Activated CD4-positive, alpha-beta T cell treated with anti-CD3 and anti-CD28 coated beads for 48 hours (primary cell): Measurements from ENCODE around the gene RAB3GAP2.
"Not testable (repeated sequence)": the region's sequence is repeated elsewhere in the genome, so short reads cannot be mapped to it uniquely, and the experiment has no call there.

Experiments
- DNase-seq: peaks from one replicate; pipeline ENCODE4 v3.0.0-alpha.2; 2020

Gene RAB3GAP2

GRCh38 chr1:220189750-220190347 lies 82.4 kb downstream of the RAB3GAP2 start:
- DNase-seq = no peak

- DNase-seq = no peak
Measured at GRCh38 chr1:220188538-220188937, 83.7 kb downstream of the RAB3GAP2 start.

GRCh38 chr1:220186752-220187151 lies 85.5 kb downstream of the RAB3GAP2 start:
- no peak for DNase-seq

GRCh38 chr1:220184506-220184905 lies 87.7 kb downstream of the RAB3GAP2 start:
- no peak for DNase-seq

- no peak for DNase-seq
Measured at GRCh38 chr1:220182656-220183055, 89.6 kb downstream of the RAB3GAP2 start.

GRCh38 chr1:220182111-220182510 lies 90.1 kb downstream of the RAB3GAP2 start:
- DNase-seq = no peak

- no peak for DNase-seq
Measured at GRCh38 chr1:220176540-220176939, 95.7 kb downstream of the RAB3GAP2 start.

- no peak for DNase-seq
Measured at GRCh38 chr1:220170836-220171526, 101.3 kb downstream of the RAB3GAP2 start.

GRCh38 chr1:220169887-220170286 lies 102.4 kb downstream of the RAB3GAP2 start:
- DNase-seq = not testable (repeated sequence)

- DNase-seq = no peak
Measured at GRCh38 chr1:220166853-220167252, 105.4 kb downstream of the RAB3GAP2 start.

GRCh38 chr1:220164517-220164916 lies 107.7 kb downstream of the RAB3GAP2 start:
- no peak for DNase-seq

- no peak for DNase-seq
Measured at GRCh38 chr1:220164116-220164515, 108.1 kb downstream of the RAB3GAP2 start.

GRCh38 chr1:220160027-220160426 lies 112.2 kb downstream of the RAB3GAP2 start:
- no peak for DNase-seq

GRCh38 chr1:220159041-220159440 lies 113.2 kb downstream of the RAB3GAP2 start:
- no peak for DNase-seq

GRCh38 chr1:220158530-220158929 lies 113.7 kb downstream of the RAB3GAP2 start:
- not testable (repeated sequence) for DNase-seq

- DNase-seq = no peak
Measured at GRCh38 chr1:220157738-220158137, 114.5 kb downstream of the RAB3GAP2 start.

- DNase-seq = no peak
Measured at GRCh38 chr1:220156620-220157146, 115.6 kb downstream of the RAB3GAP2 start.

- no peak for DNase-seq
Measured at GRCh38 chr1:220153147-220153546, 119.1 kb downstream of the RAB3GAP2 start.

- no peak for DNase-seq
Measured at GRCh38 chr1:220151454-220151853, 120.8 kb downstream of the RAB3GAP2 start.

GRCh38 chr1:220149742-220150141 lies 122.5 kb downstream of the RAB3GAP2 start:
- no peak for DNase-seq

- DNase-seq = no peak
Measured at GRCh38 chr1:220144051-220144450, 128.2 kb downstream of the RAB3GAP2 start.

- no peak for DNase-seq
Measured at GRCh38 chr1:220139966-220140365, 132.3 kb downstream of the RAB3GAP2 start.

GRCh38 chr1:220137019-220137786 lies 135.1 kb downstream of the RAB3GAP2 start:
- DNase-seq = no peak

GRCh38 chr1:220135755-220136154 lies 136.5 kb downstream of the RAB3GAP2 start:
- peak; percentile 44 for DNase-seq
